HG03575 (cell line): Measurements from ENCODE around the gene ROBO1.
"Not testable (repeated sequence)": the region's sequence is repeated elsewhere in the genome, so short reads cannot be mapped to it uniquely, and the experiment has no call there.

Source experiments
- ATAC-seq: cut with Tn5 transposase; IDR thresholded peaks from one replicate; pipeline ENCODE4 v1.9.1; 2021; ENCODE audit not compliant: unreplicated experiment, insufficient number of reproducible peaks, low FRiP score; ENCODE audit errors: extremely low read depth

Gene ROBO1

GRCh38 chr3:79354179-79354688, 413.6 kb downstream of the ROBO1 start:
- ATAC-seq, result no peak

GRCh38 chr3:79351699-79352098, 416.1 kb downstream of the ROBO1 start:
- ATAC-seq, result no peak

- ATAC-seq, result no peak
Observed at GRCh38 chr3:79344876-79345871, 422.6 kb downstream of the ROBO1 start.

GRCh38 chr3:79341961-79342360, 425.8 kb downstream of the ROBO1 start:
- no peak for ATAC-seq

GRCh38 chr3:79339846-79340245, 428.0 kb downstream of the ROBO1 start:
- no peak for ATAC-seq

- ATAC-seq, result no peak
Observed at GRCh38 chr3:79337798-79338197, 430.0 kb downstream of the ROBO1 start.

GRCh38 chr3:79329154-79329553, 438.6 kb downstream of the ROBO1 start:
- no peak for ATAC-seq

GRCh38 chr3:79326642-79327041, 441.2 kb downstream of the ROBO1 start:
- ATAC-seq, result no peak

- ATAC-seq, result not testable (repeated sequence)
Observed at GRCh38 chr3:79325833-79326383, 441.9 kb downstream of the ROBO1 start.

- no peak for ATAC-seq
Observed at GRCh38 chr3:79317551-79318518, 450.0 kb downstream of the ROBO1 start.

GRCh38 chr3:79314962-79315361, 452.8 kb downstream of the ROBO1 start:
- ATAC-seq, result no peak

- ATAC-seq, result no peak
Observed at GRCh38 chr3:79314544-79314943, 453.3 kb downstream of the ROBO1 start.

- ATAC-seq, result no peak
Observed at GRCh38 chr3:79310016-79310415, 457.8 kb downstream of the ROBO1 start.

- no peak for ATAC-seq
Observed at GRCh38 chr3:79306934-79307570, 460.7 kb downstream of the ROBO1 start.

GRCh38 chr3:79299949-79300635, 467.7 kb downstream of the ROBO1 start:
- ATAC-seq, result not testable (repeated sequence)

GRCh38 chr3:79297245-79297960, 470.4 kb downstream of the ROBO1 start:
- no peak for ATAC-seq

GRCh38 chr3:79286882-79287281, 480.9 kb downstream of the ROBO1 start:
- no peak for ATAC-seq
